SU-DHL-6 (cell line): ENCODE results near the gene AFAP1.

ENCODE experiments used
- EZH2phosphoT487 ChIP-seq: fragments of 200-600 bp; sonication (generic), shearing (Covaris generic); conservative IDR thresholded peaks from 2 replicates; pipeline ENCODE4 v1.6.1; 2018; ENCODE audit warnings: mild to moderate bottlenecking, antibody characterized with exemption, low read length, moderate library complexity, mixed read lengths
- TF ChIP-seq, protein P1 (sequence below): fragments of 200-600 bp; sonication (generic); IDR thresholded peaks from one replicate; pipeline ENCODE4 v1.5.1; 2017; ENCODE audit warnings: antibody characterized with exemption, mild to moderate bottlenecking, low read length, moderate library complexity; ENCODE audit not compliant: insufficient read depth, poor library complexity, severe bottlenecking

GRCh38 chr4:7980036-7980435 lies 40.4 kb upstream of the AFAP1 start:
- no peak for TF ChIP-seq EZH2phosphoT487
- TF ChIP-seq, protein P1, sequence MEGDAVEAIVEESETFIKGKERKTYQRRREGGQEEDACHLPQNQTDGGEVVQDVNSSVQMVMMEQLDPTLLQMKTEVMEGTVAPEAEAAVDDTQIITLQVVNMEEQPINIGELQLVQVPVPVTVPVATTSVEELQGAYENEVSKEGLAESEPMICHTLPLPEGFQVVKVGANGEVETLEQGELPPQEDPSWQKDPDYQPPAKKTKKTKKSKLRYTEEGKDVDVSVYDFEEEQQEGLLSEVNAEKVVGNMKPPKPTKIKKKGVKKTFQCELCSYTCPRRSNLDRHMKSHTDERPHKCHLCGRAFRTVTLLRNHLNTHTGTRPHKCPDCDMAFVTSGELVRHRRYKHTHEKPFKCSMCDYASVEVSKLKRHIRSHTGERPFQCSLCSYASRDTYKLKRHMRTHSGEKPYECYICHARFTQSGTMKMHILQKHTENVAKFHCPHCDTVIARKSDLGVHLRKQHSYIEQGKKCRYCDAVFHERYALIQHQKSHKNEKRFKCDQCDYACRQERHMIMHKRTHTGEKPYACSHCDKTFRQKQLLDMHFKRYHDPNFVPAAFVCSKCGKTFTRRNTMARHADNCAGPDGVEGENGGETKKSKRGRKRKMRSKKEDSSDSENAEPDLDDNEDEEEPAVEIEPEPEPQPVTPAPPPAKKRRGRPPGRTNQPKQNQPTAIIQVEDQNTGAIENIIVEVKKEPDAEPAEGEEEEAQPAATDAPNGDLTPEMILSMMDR = no peak
